IPS-18a (cell line): ENCODE measurements around the gene GRAMD2A.
A peak's percentile ranks its signal among the peaks of the same experiment; 100 is the strongest.

Experiments used
- H3K27ac ChIP-seq: one replicate; pipeline ENCODE4 v1.5.1; 2013; ENCODE audit warnings: low read length
- H3K27me3 ChIP-seq: one replicate; pipeline ENCODE4 v1.6.1; 2013; ENCODE audit warnings: mild to moderate bottlenecking, low read length; ENCODE audit not compliant: control insufficient read depth, insufficient read depth
- H3K36me3 ChIP-seq: one replicate; pipeline ENCODE4 v1.6.1; 2013; ENCODE audit warnings: low read depth, low read length; ENCODE audit not compliant: control insufficient read depth
- H3K4me1 ChIP-seq: one replicate; pipeline ENCODE4 v1.6.1; 2013; ENCODE audit warnings: low read depth, low read length; ENCODE audit not compliant: control insufficient read depth
- H3K4me3 ChIP-seq: one replicate; pipeline ENCODE4 v1.5.1; 2013; ENCODE audit warnings: low read length
- H3K9ac ChIP-seq: one replicate; pipeline ENCODE4 v1.6.1; 2013; ENCODE audit warnings: mild to moderate bottlenecking, low read length, moderate library complexity
- H3K9me3 ChIP-seq: one replicate; pipeline ENCODE4 v1.6.1; 2013; ENCODE audit warnings: low read depth, low read length; ENCODE audit not compliant: control insufficient read depth

GRAMD2A gene

DNA sequence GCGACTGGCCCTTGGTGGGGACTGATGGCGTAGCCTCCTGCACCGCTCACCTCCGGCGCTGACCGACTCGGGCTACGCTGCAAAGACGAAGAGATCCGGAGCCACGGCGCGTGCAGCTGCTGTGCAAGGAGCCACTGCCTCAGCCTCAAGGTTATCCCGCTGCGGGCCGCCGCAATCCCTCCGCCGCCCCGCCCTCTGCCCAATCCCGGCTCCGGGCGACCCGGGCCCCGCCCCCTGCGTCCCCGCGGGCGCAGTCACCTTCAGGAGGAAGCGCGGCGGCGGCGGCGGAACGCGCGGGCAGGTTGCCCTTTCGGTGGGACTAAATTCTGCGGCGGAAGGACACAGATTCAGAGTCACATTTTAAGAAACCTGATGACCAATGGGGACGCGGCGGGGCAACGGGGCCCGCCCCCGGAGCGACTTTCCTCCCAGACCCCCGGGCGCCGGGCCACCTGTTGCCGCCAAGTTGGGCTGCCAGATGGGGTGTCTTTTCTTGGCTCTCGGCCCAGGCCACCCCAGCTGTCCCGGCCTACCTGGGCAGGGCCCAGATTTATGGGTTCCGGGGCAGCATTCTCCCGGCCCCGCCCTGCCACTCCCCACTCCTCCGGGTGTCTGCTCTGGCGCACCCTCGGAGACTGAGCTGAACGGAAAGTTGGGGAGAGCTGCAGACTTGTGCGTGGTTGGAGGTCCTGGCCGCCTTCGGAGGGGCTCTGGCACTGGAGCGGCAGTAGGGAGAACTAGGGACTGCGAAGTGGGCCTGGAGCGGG, 33.7 kb upstream of the GRAMD2A start, which contains the start of gene PKM:
TSS of gene PKM (minus strand) at position 125 of the 767 bp plus-strand sequence. CDS start 12,093 bp downstream, outside the sequence.
- Histone ChIP-seq H3K4me3 (peak within 1 kb of the TSS; percentile 92), H3K27ac (peak within 1 kb of the TSS; percentile 88), H3K36me3 (no peaks in the 10 kb centered on the region), H3K9ac (peak within 1 kb of the TSS; percentile 95), H3K27me3 (peaks cover 56% of the 10 kb centered on the region), H3K9me3 (no peaks in the 10 kb centered on the region), H3K4me1 (peaks cover 29% of the 10 kb centered on the region)

GRCh38 chr15:72230197-72231065, 32.8 kb upstream of the GRAMD2A start:
- H3K4me1 ChIP-seq: peaks cover 29% of the 10 kb centered on the region
- peak overlapping the region; percentile 95 for H3K9ac ChIP-seq
- H3K27ac ChIP-seq: peak overlapping the region; percentile 88
- H3K27me3 ChIP-seq: peaks cover 50% of the 10 kb centered on the region
- peak overlapping the region; percentile 92 for H3K4me3 ChIP-seq
- H3K36me3 ChIP-seq: no peaks in the 10 kb centered on the region
- H3K9me3 ChIP-seq: no peaks in the 10 kb centered on the region

- Histone ChIP-seq H3K4me3 (peak overlapping the region; percentile 92), H3K27me3 (peaks cover 44% of the 10 kb centered on the region), H3K27ac (no peak overlapping the region), H3K9me3 (no peaks in the 10 kb centered on the region), H3K9ac (peak overlapping the region; percentile 95), H3K4me1 (peaks cover 29% of the 10 kb centered on the region), H3K36me3 (no peaks in the 10 kb centered on the region)
Measured at GRCh38 chr15:72229947-72230196, 32.3 kb upstream of the GRAMD2A start.

- Histone ChIP-seq H3K4me3 (peak overlapping the region; percentile 92), H3K27me3 (peaks cover 39% of the 10 kb centered on the region), H3K9ac (peak overlapping the region; percentile 95), H3K36me3 (no peaks in the 10 kb centered on the region), H3K27ac (no peak overlapping the region), H3K9me3 (no peaks in the 10 kb centered on the region), H3K4me1 (peaks cover 29% of the 10 kb centered on the region)
Measured at GRCh38 chr15:72229076-72229946, 31.7 kb upstream of the GRAMD2A start.

GRCh38 chr15:72227720-72228119, 30.1 kb upstream of the GRAMD2A start:
- Histone ChIP-seq H3K9me3 (no peaks in the 10 kb centered on the region), H3K27me3 (peaks cover 24% of the 10 kb centered on the region), H3K36me3 (peaks cover 4% of the 10 kb centered on the region), H3K9ac (no peak overlapping the region), H3K4me1 (peaks cover 29% of the 10 kb centered on the region), H3K4me3 (no peak overlapping the region), H3K27ac (no peak overlapping the region)

DNA sequence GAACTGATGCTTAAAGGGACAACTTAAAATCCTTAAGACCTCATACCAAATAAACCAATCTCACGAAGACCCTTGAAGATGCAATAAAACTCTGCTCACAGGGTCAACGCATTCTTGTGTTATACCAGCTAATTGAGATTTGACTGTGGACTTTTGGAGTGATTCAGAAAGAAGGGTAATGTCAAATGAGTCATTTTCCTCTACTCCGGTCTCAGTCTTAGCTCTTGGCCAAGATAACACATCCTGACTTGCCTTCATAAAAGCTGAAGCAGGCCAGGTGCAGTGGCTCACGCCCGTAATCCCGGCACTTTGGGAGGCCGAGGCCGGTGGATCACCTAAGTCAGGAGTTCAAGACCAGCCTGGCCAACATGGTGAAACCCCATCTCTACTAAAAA, 29.6 kb upstream of the GRAMD2A start:
- Histone ChIP-seq H3K27me3 (peaks cover 19% of the 10 kb centered on the region), H3K36me3 (peaks cover 4% of the 10 kb centered on the region), H3K9ac (no peak overlapping the region), H3K9me3 (no peaks in the 10 kb centered on the region), H3K27ac (no peak overlapping the region), H3K4me1 (peaks cover 25% of the 10 kb centered on the region), H3K4me3 (no peak overlapping the region)

GRCh38 chr15:72223278-72223677, 25.7 kb upstream of the GRAMD2A start:
- Histone ChIP-seq H3K4me3 (no peak overlapping the region), H3K27ac (no peak overlapping the region), H3K27me3 (no peaks in the 10 kb centered on the region), H3K9me3 (no peaks in the 10 kb centered on the region), H3K36me3 (peaks cover 28% of the 10 kb centered on the region), H3K4me1 (peaks cover 8% of the 10 kb centered on the region), H3K9ac (no peak overlapping the region)

- Histone ChIP-seq H3K9me3 (no peaks in the 10 kb centered on the region), H3K4me3 (no peak overlapping the region), H3K4me1 (peaks cover 8% of the 10 kb centered on the region), H3K9ac (no peak overlapping the region), H3K36me3 (peaks cover 37% of the 10 kb centered on the region), H3K27ac (no peak overlapping the region), H3K27me3 (no peaks in the 10 kb centered on the region)
Measured at GRCh38 chr15:72222393-72222792, 24.8 kb upstream of the GRAMD2A start.

DNA sequence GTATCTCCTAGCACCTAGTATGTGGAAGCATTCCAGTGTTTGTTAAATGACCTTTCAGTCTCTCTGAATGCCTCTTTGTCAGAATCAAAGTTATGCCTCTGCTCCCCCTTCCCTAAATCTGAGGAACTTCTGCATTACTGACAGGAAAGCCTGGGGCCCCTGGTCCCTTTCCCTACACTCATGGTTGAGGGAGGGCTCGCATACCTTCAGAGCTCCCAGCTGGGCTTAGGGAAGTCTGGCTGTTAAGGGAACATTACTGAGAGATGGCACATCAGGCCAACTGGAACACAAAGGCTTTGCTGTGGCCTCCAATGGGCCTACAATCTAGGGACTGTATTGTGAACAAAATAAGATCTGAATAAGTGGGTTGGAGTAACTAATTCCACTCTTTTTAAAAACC, 23.1 kb upstream of the GRAMD2A start:
- Histone ChIP-seq H3K27ac (no peak overlapping the region), H3K4me1 (no peaks in the 10 kb centered on the region), H3K27me3 (no peaks in the 10 kb centered on the region), H3K9me3 (no peaks in the 10 kb centered on the region), H3K9ac (no peak overlapping the region), H3K36me3 (peaks cover 54% of the 10 kb centered on the region), H3K4me3 (no peak overlapping the region)

GRCh38 chr15:72217216-72217615, 19.6 kb upstream of the GRAMD2A start:
- Histone ChIP-seq H3K4me3 (no peak overlapping the region), H3K27ac (no peak overlapping the region), H3K4me1 (no peaks in the 10 kb centered on the region), H3K9ac (no peak overlapping the region), H3K27me3 (no peaks in the 10 kb centered on the region), H3K9me3 (no peaks in the 10 kb centered on the region), H3K36me3 (peaks cover 84% of the 10 kb centered on the region)

DNA sequence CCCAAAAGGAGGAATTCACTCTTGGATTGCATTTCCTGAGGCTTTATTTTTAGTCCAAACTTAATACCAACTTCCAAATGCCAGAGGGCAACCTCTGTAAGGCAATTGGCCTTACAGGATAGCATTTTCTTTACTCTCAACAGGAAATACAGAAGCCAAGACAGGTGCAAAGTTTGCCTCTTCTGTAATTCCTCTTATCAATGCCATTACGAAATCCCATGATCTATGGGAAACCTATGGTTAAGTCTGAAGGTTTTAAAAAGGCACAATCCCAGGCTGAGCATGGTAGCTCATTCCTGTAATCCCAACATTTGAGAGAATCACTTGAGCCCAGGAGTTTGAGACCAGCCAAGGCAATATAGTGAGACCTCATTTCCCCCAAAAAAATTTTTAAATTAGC, 18.5 kb upstream of the GRAMD2A start:
- Histone ChIP-seq H3K9ac (no peak overlapping the region), H3K36me3 (peaks cover 93% of the 10 kb centered on the region), H3K4me3 (no peak overlapping the region), H3K27me3 (no peaks in the 10 kb centered on the region), H3K4me1 (no peaks in the 10 kb centered on the region), H3K9me3 (no peaks in the 10 kb centered on the region), H3K27ac (no peak overlapping the region)
